ENCODE data around the gene CCDC92. TPM values are rescaled to one million over a fixed set of nuclear protein-coding genes. Genes with fewer than 3 reads are reported as not detected.

The CCDC92 gene
- total and polyA plus RNA-seq, 2 donors (not counting 3 experiments of a cell fraction or from before 2014, with no cell fraction given), result 41.2 to 41.6 TPM

DNA sequence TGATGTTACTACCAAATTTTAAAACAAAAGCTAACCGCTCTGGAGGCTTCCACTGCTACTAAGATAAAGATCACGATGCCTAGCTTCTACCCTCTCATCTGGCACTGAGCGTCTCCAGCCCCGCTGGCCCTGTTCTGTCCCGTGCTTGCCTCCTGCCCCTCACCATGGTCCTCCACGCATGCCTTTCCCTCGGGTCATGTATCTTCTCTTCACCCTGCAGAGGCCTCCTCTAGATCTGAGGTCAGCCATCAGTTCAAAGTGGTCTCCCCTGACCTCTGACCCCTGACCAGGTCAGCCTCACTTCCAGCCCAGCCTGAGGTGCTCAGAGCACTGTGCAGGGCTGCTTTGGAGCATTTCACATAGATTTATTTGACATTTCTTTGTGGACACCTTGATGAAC, 28.7 kb upstream of the CCDC92 start:
- no peak for FAIRE-seq
- POLR2A ChIA-PET, result no interaction called here
- CTCF ChIA-PET, result interaction anchor here (0.8 kb wide), 2 partner anchors 32 to 53 kb away, joined by 3 read pairs; no protein-coding TSS in a partner anchor

More for the DNA sequence above, 28.7 kb upstream of the CCDC92 start:
- H3K79me2 ChIP-seq (ENCODE audit: control insufficient read depth, insufficient read depth, low read length), result peaks cover 5% of the 10 kb centered on the region
- peaks cover 4 to 8% of the 10 kb centered on the region in 2 experiments for H3K36me3 ChIP-seq (ENCODE audit: control insufficient read depth in 2 of 2, extremely low read depth in 1 of 2, insufficient read depth in 2 of 2, low read length in 2 of 2)
- H3K9me1 ChIP-seq (replicated peaks; ENCODE audit: control insufficient read depth, extremely low read depth, insufficient read depth, low read length), result no peaks in the 10 kb centered on the region
- intact Hi-C loops (cut with micrococcal nuclease), result no loop called here
- dilution Hi-C loops (cut with MboI; ENCODE audit: extremely low pct_ligation_motif_present, low sequenced_read_pairs), result no loop called here
- no peak for DNase-seq (ENCODE audit: low read depth, low spot score)
- no peak overlapping the region for H3K4me2 ChIP-seq (ENCODE audit: insufficient read depth, low read length)
- TF ChIP-seq GATA2 (IDR thresholded peaks at IDR 0.05; ENCODE audit: insufficient read depth, insufficient read length, low read depth, low read length) (no peak), FOS (IDR thresholded peaks at IDR 0.05; ENCODE audit: borderline replicate concordance, insufficient read depth, low read length) (no peak), POLR2AphosphoS5 (IDR thresholded peaks at IDR 0.05; ENCODE audit: insufficient read depth, low read depth, low read length) (no peak), EZH2 (IDR thresholded peaks at IDR 0.05; ENCODE audit: borderline replicate concordance, low read depth, low read length, severe bottlenecking) (no peak), POLR2A (IDR thresholded peaks at IDR 0.05; ENCODE audit: low read depth, low read length) (no peak), JUN (IDR thresholded peaks at IDR 0.05; ENCODE audit: borderline replicate concordance, insufficient read depth, insufficient read length, low read depth) (no peak), MYC (IDR thresholded peaks at IDR 0.05; ENCODE audit: low read depth, low read length) (no peak), MAX (IDR thresholded peaks at IDR 0.05; ENCODE audit: insufficient read depth, insufficient read length) (no peak)
- TF ChIP-seq, protein P1, sequence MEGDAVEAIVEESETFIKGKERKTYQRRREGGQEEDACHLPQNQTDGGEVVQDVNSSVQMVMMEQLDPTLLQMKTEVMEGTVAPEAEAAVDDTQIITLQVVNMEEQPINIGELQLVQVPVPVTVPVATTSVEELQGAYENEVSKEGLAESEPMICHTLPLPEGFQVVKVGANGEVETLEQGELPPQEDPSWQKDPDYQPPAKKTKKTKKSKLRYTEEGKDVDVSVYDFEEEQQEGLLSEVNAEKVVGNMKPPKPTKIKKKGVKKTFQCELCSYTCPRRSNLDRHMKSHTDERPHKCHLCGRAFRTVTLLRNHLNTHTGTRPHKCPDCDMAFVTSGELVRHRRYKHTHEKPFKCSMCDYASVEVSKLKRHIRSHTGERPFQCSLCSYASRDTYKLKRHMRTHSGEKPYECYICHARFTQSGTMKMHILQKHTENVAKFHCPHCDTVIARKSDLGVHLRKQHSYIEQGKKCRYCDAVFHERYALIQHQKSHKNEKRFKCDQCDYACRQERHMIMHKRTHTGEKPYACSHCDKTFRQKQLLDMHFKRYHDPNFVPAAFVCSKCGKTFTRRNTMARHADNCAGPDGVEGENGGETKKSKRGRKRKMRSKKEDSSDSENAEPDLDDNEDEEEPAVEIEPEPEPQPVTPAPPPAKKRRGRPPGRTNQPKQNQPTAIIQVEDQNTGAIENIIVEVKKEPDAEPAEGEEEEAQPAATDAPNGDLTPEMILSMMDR (IDR thresholded peaks at IDR 0.05; ENCODE audit: extremely low read depth in 1 of 2, insufficient read depth in 1 of 2, low read depth in 1 of 2, low read length in 2 of 2), result no peak
- H3K4me1 ChIP-seq (ENCODE audit: control insufficient read depth, extremely low read depth, insufficient read depth, low read length), result no peaks in the 10 kb centered on the region
- H3K27me3 ChIP-seq (ENCODE audit: control insufficient read depth in 2 of 2, insufficient read depth in 2 of 2, low read length in 2 of 2), result no peaks in the 10 kb centered on the region
- H3K9ac ChIP-seq (replicated peaks; ENCODE audit: extremely low read depth, insufficient read depth, low read length), result no peak overlapping the region
- no peaks in the 10 kb centered on the region for H3K9me3 ChIP-seq (replicated peaks; ENCODE audit: control insufficient read depth, insufficient read depth, low read length)
- H3K27ac ChIP-seq (ENCODE audit: insufficient read depth, low read depth, low read length), result no peak overlapping the region
- no peaks in the 10 kb centered on the region for H4K20me1 ChIP-seq (replicated peaks; ENCODE audit: control insufficient read depth, extremely low read depth, insufficient read depth, low read length)
- no TSS peak for BruUV-seq (replicated peaks)
- H3K4me3 ChIP-seq (replicated peaks in 1 of 3; ENCODE audit: insufficient read depth in 1 of 3, low read depth in 1 of 3, low read length in 3 of 3), result no peak overlapping the region
- H2AFZ ChIP-seq (ENCODE audit: low read depth, low read length), result no peak overlapping the region
